ENCODE data around the gene CEP68. TPM values are rescaled to one million over a fixed set of nuclear protein-coding genes. Genes with fewer than 3 reads are reported as not detected.

The CEP68 gene
- polyA plus RNA-seq, 1 of the 3 experiments (the other 2 are of a cell fraction) = 6.2 TPM

DNA sequence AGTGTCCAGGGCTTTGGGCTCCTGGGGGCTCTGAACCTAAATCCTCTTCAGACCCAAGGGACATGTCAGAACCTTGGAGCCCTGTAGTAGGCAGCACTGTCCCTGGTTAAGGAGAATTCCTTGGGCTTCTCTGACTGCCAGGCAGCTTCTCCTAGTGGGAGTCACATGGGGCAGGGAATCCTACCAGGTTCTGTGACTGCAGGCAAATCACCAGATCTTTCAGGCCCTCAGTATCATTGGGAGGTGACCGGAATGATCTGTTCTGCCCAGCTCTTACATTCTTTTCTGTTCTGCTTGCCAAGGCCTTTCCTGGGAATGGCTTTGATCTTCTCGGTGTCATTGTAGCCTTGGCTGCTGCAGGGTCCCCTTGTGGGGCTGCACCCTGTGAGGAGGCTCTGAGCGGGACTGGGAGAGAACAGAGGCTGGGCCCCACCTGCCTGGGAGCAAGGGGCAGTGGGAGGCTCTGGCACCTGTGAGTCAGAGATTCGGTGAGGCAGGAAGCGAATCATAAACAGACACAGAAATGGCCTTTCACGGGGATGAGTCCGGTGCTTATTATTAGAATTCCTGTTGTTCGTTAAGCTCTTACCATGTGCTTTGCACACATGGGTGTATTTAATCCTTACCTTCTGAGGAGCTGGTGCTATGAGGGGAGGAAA is 14.1 kb downstream of the CEP68 start:
- Histone ChIP-seq H2AFZ (ENCODE audit: low read depth) (no peak overlapping the region), H3K4me2 (peak overlapping the region; percentile 47), H3K27ac (ENCODE audit: low read depth in 2 of 2, low read length in 1 of 2) (peak overlapping the region; percentile 63 to 72), H3K9ac (peak overlapping the region; percentile 38; the same call in 1 of the 2 replicates), H3K27me3 (ENCODE audit: insufficient read depth) (no peaks in the 10 kb centered on the region), H3F3A (replicated peaks; ENCODE audit: insufficient read depth) (peaks cover 23% of the 10 kb centered on the region), H3K4me3 (ENCODE audit: low read depth in 2 of 2, low read length in 1 of 2) (no peak overlapping the region), H3K79me2 (ENCODE audit: insufficient read depth) (peaks cover 44% of the 10 kb centered on the region), H3K36me3 (replicated peaks in 1 of 2; ENCODE audit: control insufficient read depth in 1 of 2, insufficient read depth in 2 of 2, low read length in 1 of 2) (peaks cover 45 to 47% of the 10 kb centered on the region in 2 experiments), H3K4me1 (ENCODE audit: control insufficient read depth in 1 of 2, insufficient read depth in 2 of 2, low read depth in 1 of 2, low read length in 1 of 2) (peaks cover 29 to 37% of the 10 kb centered on the region in 2 experiments; a peak in 3 of 4 replicates), H3K9me3 (no peaks in the 10 kb centered on the region), H3K9me2 (no peaks in the 10 kb centered on the region), H4K20me1 (ENCODE audit: insufficient read depth) (peaks cover 12% of the 10 kb centered on the region)
- 45% methylated on average over 8 of the region's 8 CpGs for WGBS (ENCODE audit: low lambda C conversion rate)
- ChIA-PET CTCF (interaction anchor here (1.1 kb wide), 1 partner anchor 99 kb away, joined by 3 read pairs; no protein-coding TSS in a partner anchor), POLR2A (no interaction called here)
- no peak for DNase-seq
- TF ChIP-seq SMC3 (IDR thresholded peaks at IDR 0.05; ENCODE audit: low read depth, low read length) (no peak), IRF3 (IDR thresholded peaks at IDR 0.05; ENCODE audit: low read depth, low read length) (no peak), MAX (IDR thresholded peaks at IDR 0.05; ENCODE audit: low read depth) (peak; percentile 75), FOXJ3 (CRISPR knock-in tag; IDR thresholded peaks at IDR 0.05) (no peak), EZH2phosphoT487 (IDR thresholded peaks at IDR 0.05; ENCODE audit: borderline replicate concordance, low read depth) (no peak), NRF1 (IDR thresholded peaks at IDR 0.05; ENCODE audit: low read depth, low read length) (no peak), CHD2 (IDR thresholded peaks at IDR 0.05; ENCODE audit: low read length, partially characterized antibody) (no peak), TEAD4 (IDR thresholded peaks at IDR 0.05; ENCODE audit: borderline replicate concordance, insufficient read depth) (no peak), NFIC (IDR thresholded peaks at IDR 0.05; ENCODE audit: borderline replicate concordance) (no peak), RAD21 (IDR thresholded peaks at IDR 0.05; ENCODE audit: low read length) (no peak), ZBTB33 (IDR thresholded peaks at IDR 0.05; ENCODE audit: borderline replicate concordance, low read depth) (no peak), SIN3A (IDR thresholded peaks at IDR 0.05; ENCODE audit: borderline replicate concordance, low read depth, low read length) (no peak), YY1 (IDR thresholded peaks at IDR 0.05; ENCODE audit: low read depth) (no peak), RFX5 (IDR thresholded peaks at IDR 0.05; ENCODE audit: low read length) (no peak), RXRA (IDR thresholded peaks at IDR 0.05; ENCODE audit: borderline replicate concordance, low read depth) (no peak), MXI1 (IDR thresholded peaks at IDR 0.05; ENCODE audit: low read depth, low read length) (no peak), JUND (IDR thresholded peaks at IDR 0.05) (peak; percentile 10; the same call in 1 of the 2 replicates), FOSL2 (IDR thresholded peaks at IDR 0.05; ENCODE audit: borderline replicate concordance, low read depth) (peak; percentile 41; the same call in 1 of the 2 replicates), MEF2A (IDR thresholded peaks at IDR 0.05; ENCODE audit: borderline replicate concordance, low read depth) (peak; percentile 46; the same call in 1 of the 2 replicates), GABPA (IDR thresholded peaks at IDR 0.05; ENCODE audit: low read depth) (no peak), EP300 (IDR thresholded peaks at IDR 0.05; ENCODE audit: borderline replicate concordance in 1 of 2, low read depth in 1 of 2, low read length in 1 of 2) (no peak; a peak in 1 of 4 replicates), GATA2 (CRISPR knock-in tag; IDR thresholded peaks at IDR 0.05) (no peak)
- TF ChIP-seq, protein P1, sequence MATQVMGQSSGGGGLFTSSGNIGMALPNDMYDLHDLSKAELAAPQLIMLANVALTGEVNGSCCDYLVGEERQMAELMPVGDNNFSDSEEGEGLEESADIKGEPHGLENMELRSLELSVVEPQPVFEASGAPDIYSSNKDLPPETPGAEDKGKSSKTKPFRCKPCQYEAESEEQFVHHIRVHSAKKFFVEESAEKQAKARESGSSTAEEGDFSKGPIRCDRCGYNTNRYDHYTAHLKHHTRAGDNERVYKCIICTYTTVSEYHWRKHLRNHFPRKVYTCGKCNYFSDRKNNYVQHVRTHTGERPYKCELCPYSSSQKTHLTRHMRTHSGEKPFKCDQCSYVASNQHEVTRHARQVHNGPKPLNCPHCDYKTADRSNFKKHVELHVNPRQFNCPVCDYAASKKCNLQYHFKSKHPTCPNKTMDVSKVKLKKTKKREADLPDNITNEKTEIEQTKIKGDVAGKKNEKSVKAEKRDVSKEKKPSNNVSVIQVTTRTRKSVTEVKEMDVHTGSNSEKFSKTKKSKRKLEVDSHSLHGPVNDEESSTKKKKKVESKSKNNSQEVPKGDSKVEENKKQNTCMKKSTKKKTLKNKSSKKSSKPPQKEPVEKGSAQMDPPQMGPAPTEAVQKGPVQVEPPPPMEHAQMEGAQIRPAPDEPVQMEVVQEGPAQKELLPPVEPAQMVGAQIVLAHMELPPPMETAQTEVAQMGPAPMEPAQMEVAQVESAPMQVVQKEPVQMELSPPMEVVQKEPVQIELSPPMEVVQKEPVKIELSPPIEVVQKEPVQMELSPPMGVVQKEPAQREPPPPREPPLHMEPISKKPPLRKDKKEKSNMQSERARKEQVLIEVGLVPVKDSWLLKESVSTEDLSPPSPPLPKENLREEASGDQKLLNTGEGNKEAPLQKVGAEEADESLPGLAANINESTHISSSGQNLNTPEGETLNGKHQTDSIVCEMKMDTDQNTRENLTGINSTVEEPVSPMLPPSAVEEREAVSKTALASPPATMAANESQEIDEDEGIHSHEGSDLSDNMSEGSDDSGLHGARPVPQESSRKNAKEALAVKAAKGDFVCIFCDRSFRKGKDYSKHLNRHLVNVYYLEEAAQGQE (IDR thresholded peaks at IDR 0.05; ENCODE audit: low read depth, low read length) = no peak
- TF ChIP-seq, protein P2, sequence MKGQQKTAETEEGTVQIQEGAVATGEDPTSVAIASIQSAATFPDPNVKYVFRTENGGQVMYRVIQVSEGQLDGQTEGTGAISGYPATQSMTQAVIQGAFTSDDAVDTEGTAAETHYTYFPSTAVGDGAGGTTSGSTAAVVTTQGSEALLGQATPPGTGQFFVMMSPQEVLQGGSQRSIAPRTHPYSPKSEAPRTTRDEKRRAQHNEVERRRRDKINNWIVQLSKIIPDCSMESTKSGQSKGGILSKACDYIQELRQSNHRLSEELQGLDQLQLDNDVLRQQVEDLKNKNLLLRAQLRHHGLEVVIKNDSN (IDR thresholded peaks at IDR 0.05; ENCODE audit: borderline replicate concordance, low read depth) = peak; percentile 56; the same call in 1 of the 2 replicates
